ENCODE measurements around the gene KLHL29.

DNA sequence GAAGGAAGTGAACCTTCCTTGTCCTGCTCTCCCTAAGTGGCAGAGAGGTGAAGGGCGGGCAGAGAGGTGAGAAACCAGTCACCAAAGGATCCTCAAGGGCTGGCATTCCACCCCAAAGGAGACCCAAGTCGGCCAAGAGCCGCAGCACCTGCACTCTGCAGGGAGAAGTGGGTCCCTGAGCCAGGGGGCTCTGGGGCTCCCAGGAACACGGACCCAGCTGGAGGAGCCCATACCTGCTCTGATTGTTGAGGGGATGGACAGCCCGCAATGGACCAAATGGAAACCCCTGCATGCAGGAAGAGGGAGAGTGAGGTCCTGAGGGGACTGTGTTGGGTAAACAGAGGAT lies 308.6 kb downstream of the KLHL29 start:
- TF ChIP-seq PHF8 (CRISPR knock-in tag; IDR thresholded peaks at IDR 0.05) (no peak), HDAC2 (CRISPR knock-in tag; IDR thresholded peaks at IDR 0.05) (no peak)
- TF ChIP-seq, protein P1, sequence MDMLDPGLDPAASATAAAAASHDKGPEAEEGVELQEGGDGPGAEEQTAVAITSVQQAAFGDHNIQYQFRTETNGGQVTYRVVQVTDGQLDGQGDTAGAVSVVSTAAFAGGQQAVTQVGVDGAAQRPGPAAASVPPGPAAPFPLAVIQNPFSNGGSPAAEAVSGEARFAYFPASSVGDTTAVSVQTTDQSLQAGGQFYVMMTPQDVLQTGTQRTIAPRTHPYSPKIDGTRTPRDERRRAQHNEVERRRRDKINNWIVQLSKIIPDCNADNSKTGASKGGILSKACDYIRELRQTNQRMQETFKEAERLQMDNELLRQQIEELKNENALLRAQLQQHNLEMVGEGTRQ (IDR thresholded peaks at IDR 0.05; ENCODE audit: low read depth, low read length): no peak
- TF ChIP-seq, protein P1 (CRISPR knock-in tag; IDR thresholded peaks at IDR 0.05; ENCODE audit: borderline replicate concordance): no peak
- TF ChIP-seq, protein P2, sequence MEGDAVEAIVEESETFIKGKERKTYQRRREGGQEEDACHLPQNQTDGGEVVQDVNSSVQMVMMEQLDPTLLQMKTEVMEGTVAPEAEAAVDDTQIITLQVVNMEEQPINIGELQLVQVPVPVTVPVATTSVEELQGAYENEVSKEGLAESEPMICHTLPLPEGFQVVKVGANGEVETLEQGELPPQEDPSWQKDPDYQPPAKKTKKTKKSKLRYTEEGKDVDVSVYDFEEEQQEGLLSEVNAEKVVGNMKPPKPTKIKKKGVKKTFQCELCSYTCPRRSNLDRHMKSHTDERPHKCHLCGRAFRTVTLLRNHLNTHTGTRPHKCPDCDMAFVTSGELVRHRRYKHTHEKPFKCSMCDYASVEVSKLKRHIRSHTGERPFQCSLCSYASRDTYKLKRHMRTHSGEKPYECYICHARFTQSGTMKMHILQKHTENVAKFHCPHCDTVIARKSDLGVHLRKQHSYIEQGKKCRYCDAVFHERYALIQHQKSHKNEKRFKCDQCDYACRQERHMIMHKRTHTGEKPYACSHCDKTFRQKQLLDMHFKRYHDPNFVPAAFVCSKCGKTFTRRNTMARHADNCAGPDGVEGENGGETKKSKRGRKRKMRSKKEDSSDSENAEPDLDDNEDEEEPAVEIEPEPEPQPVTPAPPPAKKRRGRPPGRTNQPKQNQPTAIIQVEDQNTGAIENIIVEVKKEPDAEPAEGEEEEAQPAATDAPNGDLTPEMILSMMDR (CRISPR knock-in tag; IDR thresholded peaks at IDR 0.05): no peak
- TF ChIP-seq, protein P3, sequence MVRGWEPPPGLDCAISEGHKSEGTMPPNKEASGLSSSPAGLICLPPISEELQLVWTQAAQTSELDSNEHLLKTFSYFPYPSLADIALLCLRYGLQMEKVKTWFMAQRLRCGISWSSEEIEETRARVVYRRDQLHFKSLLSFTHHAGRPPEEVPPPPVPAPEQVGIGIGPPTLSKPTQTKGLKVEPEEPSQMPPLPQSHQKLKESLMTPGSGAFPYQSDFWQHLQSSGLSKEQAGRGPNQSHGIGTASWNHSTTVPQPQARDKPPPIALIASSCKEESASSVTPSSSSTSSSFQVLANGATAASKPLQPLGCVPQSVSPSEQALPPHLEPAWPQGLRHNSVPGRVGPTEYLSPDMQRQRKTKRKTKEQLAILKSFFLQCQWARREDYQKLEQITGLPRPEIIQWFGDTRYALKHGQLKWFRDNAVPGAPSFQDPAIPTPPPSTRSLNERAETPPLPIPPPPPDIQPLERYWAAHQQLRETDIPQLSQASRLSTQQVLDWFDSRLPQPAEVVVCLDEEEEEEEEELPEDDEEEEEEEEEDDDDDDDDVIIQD (CRISPR knock-in tag; IDR thresholded peaks at IDR 0.05; ENCODE audit: low read depth): no peak

All from HepG2 (cell line).